Adrenal gland (tissue), 12 donors: ENCODE results near the gene LRRC41. TPM values are rescaled to one million over a fixed set of nuclear protein-coding genes. Genes with fewer than 3 reads are reported as not detected.
A peak's percentile ranks its signal among the peaks of the same experiment; 100 is the strongest.

Experiments
- DNase-seq, 7 donors: peaks; one replicate each; pipeline ENCODE4 v3.0.0-alpha.2; 2019 to 2020
- H3K27ac ChIP-seq, 5 donors: fragments of 200-600 bp; sonication (generic) in 4 of 5; 1 replicate in 3 of 5; 2 replicates in 2 of 5; pipeline versions ENCODE4 v1.5.1 to v1.8.0; 2016 to 2020; ENCODE audit warnings: mild to moderate bottlenecking in 1 of 5
- H3K27me3 ChIP-seq: fragments of 200-600 bp; 2 replicates; pipeline ENCODE4 v1.8.0; 2021
- H3K36me3 ChIP-seq, 2 donors: fragments of 200-600 bp; replicated peaks in 1 of 2; 1 replicate in 1 of 2; 2 replicates in 1 of 2; pipeline versions ENCODE4 v1.5.1 to v1.8.0; 2018 to 2022
- H3K4me1 ChIP-seq, 2 donors: fragments of 200-600 bp; replicated peaks in 1 of 2; 1 replicate in 1 of 2; 2 replicates in 1 of 2; pipeline versions ENCODE4 v1.5.1 to v1.8.0; 2018 to 2021
- H3K4me3 ChIP-seq, 4 donors: fragments of 200-600 bp; sonication (generic) in 3 of 4; one replicate each; pipeline ENCODE4 v1.5.1; 2016 to 2018
- H3K9me3 ChIP-seq, 3 donors: fragments of 200-600 bp; sonication (generic) in 1 of 3; replicated peaks in 1 of 3; 1 replicate in 2 of 3; 2 replicates in 1 of 3; pipeline versions ENCODE4 v1.5.1 to v1.8.0; 2016 to 2021
- POLR2A ChIP-seq, 2 donors: fragments of 450-650 bp; IDR thresholded peaks; one replicate each; pipeline ENCODE4 v1.6.1; 2017; ENCODE audit warnings: antibody characterized with exemption in 2 of 2, mild to moderate bottlenecking in 2 of 2, moderate library complexity in 1 of 2
- WGBS, 4 donors: extraction: QIAGEN DNeasy Blood & Tissue Kit in 2 of 4; methylation state at CpG; one replicate each; pipeline versions ENCODE4 v1.1.5 to v1.1.7; 2013 to 2017; 5-methylcytosine and 5-hydroxymethylcytosine counted together
- intact Hi-C, 2 donors: fragments of 100-400 bp; cut with DNase I; formaldehyde crosslinking; loops; one replicate each; pipeline versions ENCODE4 v1.14.1 to v1.15.0; 2022 to 2023
- polyA plus RNA-seq, 3 donors: library from polyadenylated mRNA; stranded (reverse); fragments of 200-250 nt in 2 of 3; fragments of 350-450 nt in 1 of 3; fragmentation: Illumina TruSeq in 1 of 3; extraction: RNeasy Lipid Tissue Mini Kit (QIAGEN cat#74804) in 1 of 3; gene quantifications; one replicate each; pipeline ENCODE4 v1.2.3, GENCODE V29; 2013 to 2014
- total RNA-seq, 9 donors: library from RNA; depleted of rRNA in 4 of 9; stranded (reverse); fragments of >200 nt in 4 of 9; fragments of 120-200 nt in 1 of 9; fragmentation: NEBNext Ultra II Directional in 1 of 9; extraction: Animal tissue kit (Norgen Biotek cat#: 25700) in 1 of 9; gene quantifications; one replicate each; pipeline versions ENCODE4 v1.1.0 to v1.2.4, GENCODE V29; 2013 to 2023
- TF ChIP-seq, protein P1 (sequence below), 6 experiments: fragments of 450-650 bp in 4 of 6; fragments of 200-600 bp in 2 of 6; sonication (generic) in 1 of 6; IDR thresholded peaks; 1 replicate in 5 of 6; 2 replicates in 1 of 6; pipeline versions ENCODE4 v1.5.1 to v1.8.0; 2016 to 2021; ENCODE audit warnings: antibody characterized with exemption in 6 of 6, mild to moderate bottlenecking in 2 of 6, moderate library complexity in 1 of 6
- donor health status: healthy with polysubstance abuse.
- donor health status: Bipolar disorder and iron deficiency.
- donor health status: DM: yes; HTN: yes; CAD: no.
- donor health status: DM: no; HTN: no; CAD: no.
- donor health status: DM: no; HTN: no; CAD: no.
- donor health status: DM: yes; HTN: yes; CAD: no.

LRRC41 gene
- total and polyA plus RNA-seq, 12 donors, result 38.5 to 95.8 (median 68.6) TPM

DNA sequence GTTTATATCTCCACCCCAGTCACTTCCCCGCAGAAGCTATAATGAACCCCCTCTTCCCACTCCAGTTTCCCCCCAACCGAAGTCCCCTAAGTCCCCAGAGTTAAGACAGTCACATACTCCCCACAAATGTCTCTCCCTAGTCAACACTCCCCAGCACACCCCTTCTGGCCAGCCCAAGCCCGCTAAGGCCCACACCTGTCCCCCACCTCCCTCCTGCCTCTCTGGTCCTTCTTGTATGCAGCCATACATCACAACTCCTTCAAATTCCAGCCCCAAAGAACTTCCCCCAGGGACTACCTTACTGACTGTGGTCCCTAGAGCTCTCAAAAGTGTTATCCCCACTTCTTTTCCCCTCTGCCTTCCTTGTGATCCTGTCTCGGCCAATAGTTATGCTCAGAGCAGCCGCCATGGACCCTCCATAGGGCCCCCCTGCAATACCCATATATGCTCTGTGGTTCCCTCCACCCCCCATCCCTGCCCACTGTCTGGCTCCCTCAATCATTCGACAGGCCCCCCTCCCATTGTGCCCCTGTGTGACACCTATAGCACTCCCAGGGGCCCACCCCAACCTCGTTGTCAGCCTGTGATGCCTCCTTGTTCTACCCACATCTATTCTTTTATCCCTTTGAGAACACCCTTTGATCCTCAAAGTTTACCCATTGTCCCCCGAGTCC lies 39.4 kb upstream of the LRRC41 start:
- intact Hi-C loops, result loop anchor here in 1 of 2 donors (10.0 kb wide), 1 partner anchor 98 kb away; the partner anchor contains the start of gene RAD54L
- Histone ChIP-seq H3K4me1 (peaks cover 13 to 27% of the 10 kb centered on the region in 2 donors), H3K36me3 (peaks cover 0 to 32% of the 10 kb centered on the region in 2 donors), H3K27me3 (no peaks in the 10 kb centered on the region), H3K4me3 (no peak overlapping the region), H3K27ac (peak overlapping the region in 3 of 5 donors; percentile 97 to 100 (median 98)), H3K9me3 (no peaks in the 10 kb centered on the region)
- DNase-seq, result no peak
- WGBS, 4 donors, result 72 to 85% (median 82%) methylated on average over 8 of the region's 8 CpGs
- TF ChIP-seq POLR2A (IDR thresholded peaks at IDR 0.05), result no peak
- TF ChIP-seq, protein P1, sequence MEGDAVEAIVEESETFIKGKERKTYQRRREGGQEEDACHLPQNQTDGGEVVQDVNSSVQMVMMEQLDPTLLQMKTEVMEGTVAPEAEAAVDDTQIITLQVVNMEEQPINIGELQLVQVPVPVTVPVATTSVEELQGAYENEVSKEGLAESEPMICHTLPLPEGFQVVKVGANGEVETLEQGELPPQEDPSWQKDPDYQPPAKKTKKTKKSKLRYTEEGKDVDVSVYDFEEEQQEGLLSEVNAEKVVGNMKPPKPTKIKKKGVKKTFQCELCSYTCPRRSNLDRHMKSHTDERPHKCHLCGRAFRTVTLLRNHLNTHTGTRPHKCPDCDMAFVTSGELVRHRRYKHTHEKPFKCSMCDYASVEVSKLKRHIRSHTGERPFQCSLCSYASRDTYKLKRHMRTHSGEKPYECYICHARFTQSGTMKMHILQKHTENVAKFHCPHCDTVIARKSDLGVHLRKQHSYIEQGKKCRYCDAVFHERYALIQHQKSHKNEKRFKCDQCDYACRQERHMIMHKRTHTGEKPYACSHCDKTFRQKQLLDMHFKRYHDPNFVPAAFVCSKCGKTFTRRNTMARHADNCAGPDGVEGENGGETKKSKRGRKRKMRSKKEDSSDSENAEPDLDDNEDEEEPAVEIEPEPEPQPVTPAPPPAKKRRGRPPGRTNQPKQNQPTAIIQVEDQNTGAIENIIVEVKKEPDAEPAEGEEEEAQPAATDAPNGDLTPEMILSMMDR (IDR thresholded peaks at IDR 0.05), result no peak

GRCh38 chr1:46342084-46342656 lies 38.8 kb upstream of the LRRC41 start:
- TF ChIP-seq, protein P1 (IDR thresholded peaks at IDR 0.05), result peak in 1 of 6 experiments; percentile 13
- no peak for TF ChIP-seq POLR2A (IDR thresholded peaks at IDR 0.05)
- 75 to 92% (median 86%) methylated on average over 6 of the region's 6 CpGs for WGBS, 4 donors
- no peak for DNase-seq

DNA sequence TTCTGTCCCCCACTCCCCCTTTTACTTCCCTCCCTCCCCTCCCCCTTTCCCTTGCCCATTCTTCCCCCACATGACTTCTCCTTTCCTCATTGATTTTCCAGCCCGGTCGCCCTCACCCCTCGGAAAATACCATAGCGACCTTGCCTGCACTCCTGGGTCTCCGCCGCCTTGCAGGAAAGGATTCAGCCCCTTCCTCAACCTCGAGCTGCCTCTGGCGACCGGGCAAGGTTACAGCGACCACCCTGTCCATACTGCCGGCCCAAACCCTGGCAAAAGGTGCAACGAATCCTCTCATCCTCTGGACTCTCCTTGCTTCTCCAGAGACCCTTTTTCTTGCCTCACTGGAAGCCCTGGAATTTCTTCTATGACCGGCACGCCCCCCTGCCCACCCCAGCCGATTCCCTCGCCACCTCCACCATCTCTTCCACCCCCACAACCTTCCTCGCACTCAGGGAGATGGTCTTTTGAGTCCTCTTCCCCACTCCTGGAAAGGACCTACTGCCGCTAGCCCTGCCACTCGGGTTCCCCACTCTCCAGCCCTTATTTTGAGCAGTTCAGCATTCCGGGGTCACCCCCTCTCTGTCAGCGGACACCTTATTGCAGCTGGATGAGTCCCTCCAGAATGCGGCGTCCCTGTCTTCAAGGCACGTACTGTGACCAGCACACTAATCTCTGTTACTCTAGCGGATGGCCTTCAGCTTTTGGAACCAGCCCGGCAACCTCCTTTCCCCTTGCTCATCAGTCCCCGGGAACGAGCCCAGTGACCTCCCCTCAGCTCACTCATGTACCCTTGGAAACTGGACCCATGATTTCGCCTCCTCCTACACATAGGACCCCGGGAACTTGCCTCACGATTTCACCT lies 38.0 kb upstream of the LRRC41 start:
- Histone ChIP-seq H3K36me3 (peaks cover 0 to 20% of the 10 kb centered on the region in 2 donors), H3K4me1 (peaks cover 13 to 25% of the 10 kb centered on the region in 2 donors), H3K27me3 (no peaks in the 10 kb centered on the region), H3K9me3 (no peaks in the 10 kb centered on the region), H3K27ac (peak overlapping the region; percentile 95 to 100 (median 98)), H3K4me3 (peak overlapping the region in 3 of 4 donors; percentile 70 to 82 (median 71))
- intact Hi-C loops, result loop anchor here in 1 of 2 donors (10.0 kb wide), 1 partner anchor 97 kb away; the partner anchor contains the start of gene RAD54L
- peak; percentile 80 to 91 (median 86) for DNase-seq
- TF ChIP-seq, protein P1 (IDR thresholded peaks at IDR 0.05), result no peak
- TF ChIP-seq POLR2A (IDR thresholded peaks at IDR 0.05), result peak; percentile 20 to 95
- 31 to 35% (median 32%) methylated on average over 28 to 31 of the region's 31 CpGs for WGBS, 4 donors

More at GRCh38 chr1:46342084-46342656, 38.8 kb upstream of the LRRC41 start:
- Histone ChIP-seq H3K27me3 (no peaks in the 10 kb centered on the region), H3K27ac (peak overlapping the region; percentile 95 to 100 (median 98)), H3K36me3 (peaks cover 0 to 27% of the 10 kb centered on the region in 2 donors), H3K4me1 (peaks cover 13 to 25% of the 10 kb centered on the region in 2 donors), H3K4me3 (peak overlapping the region in 1 of 4 donors; percentile 70), H3K9me3 (no peaks in the 10 kb centered on the region)
- intact Hi-C loops, result loop anchor here in 1 of 2 donors (10.0 kb wide), 1 partner anchor 97 kb away; the partner anchor contains the start of gene RAD54L
